AG04450 (cell line): ENCODE measurements around the gene YIPF4. TPM values are rescaled to one million over a fixed set of nuclear protein-coding genes. Genes with fewer than 3 reads are reported as not detected.

Experiments
- CTCF ChIA-PET: fragments of 300-600, 350-600 bp; formaldehyde crosslinking; extraction: SDS; loops from one replicate; lab custom pipeline; 2022; ENCODE audit warnings: antibody characterized with exemption, inconsistent platforms; lab: Charles Lee
- POLR2A ChIA-PET: fragments of 350-600 bp; formaldehyde crosslinking; extraction: SDS; loops from one replicate; lab custom pipeline; 2021; ENCODE audit warnings: antibody characterized with exemption, inconsistent platforms; lab: Yijun Ruan, JAX
- DNase-seq: peaks from one replicate; pipeline ENCODE4 v3.0.0-alpha.2; 2011; ENCODE audit warnings: low read depth, low spot score
- H3K27ac ChIP-seq: one replicate; pipeline ENCODE4 v1.5.1; 2012; ENCODE audit warnings: low read depth, low read length, control low read depth
- H3K27me3 ChIP-seq: one replicate; pipeline ENCODE4 v1.6.0; 2012; ENCODE audit warnings: low read length; ENCODE audit not compliant: control insufficient read depth, insufficient read depth
- H3K4me3 ChIP-seq: 2 replicates; pipeline ENCODE4 v1.5.1; 2011; ENCODE audit warnings: mild to moderate bottlenecking, low read depth, low read length, control low read depth
- H3K9me3 ChIP-seq: 2 replicates; pipeline ENCODE4 v1.5.1; 2012; ENCODE audit warnings: low read length; ENCODE audit not compliant: control insufficient read depth, insufficient read depth
- polyA plus RNA-seq: library from polyadenylated mRNA; depleted of rRNA; stranded (reverse); fragments of >200 nt; gene quantifications from 2 replicates; pipeline ENCODE4 v1.2.3, GENCODE V29; 2011
- TF ChIP-seq, protein P1 (sequence below): IDR thresholded peaks from 2 replicates; pipeline ENCODE4 v1.5.1; 2011; ENCODE audit warnings: low read depth, low read length, control low read depth, inconsistent platforms

The YIPF4 gene
- polyA plus RNA-seq, 1 experiment: 26.0 TPM

DNA sequence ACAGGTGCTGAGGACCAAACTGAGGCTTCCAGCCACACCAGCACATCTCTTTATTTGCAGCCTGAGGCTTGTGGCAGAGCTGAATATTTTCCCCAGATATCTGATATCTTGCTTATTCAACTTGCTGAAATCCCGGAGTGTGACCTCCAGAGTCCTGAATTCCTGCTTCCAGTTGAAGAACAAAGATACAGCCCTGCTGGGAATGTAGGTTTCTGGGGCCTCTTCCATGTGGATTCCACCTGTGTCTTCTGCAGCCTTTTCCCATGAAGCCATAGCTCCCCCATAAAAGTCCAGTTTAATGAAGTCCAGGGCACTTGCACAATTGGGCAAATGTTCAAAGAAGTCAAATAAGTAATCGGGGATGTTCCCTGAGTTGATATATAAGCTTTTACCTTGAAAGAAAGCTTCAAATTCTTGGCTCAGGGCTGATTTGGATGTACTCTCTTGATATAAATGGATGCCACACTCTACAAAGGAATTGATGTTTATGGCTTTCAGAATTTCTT is 27.9 kb upstream of the YIPF4 start:
- no peak for DNase-seq
- TF ChIP-seq, protein P1, sequence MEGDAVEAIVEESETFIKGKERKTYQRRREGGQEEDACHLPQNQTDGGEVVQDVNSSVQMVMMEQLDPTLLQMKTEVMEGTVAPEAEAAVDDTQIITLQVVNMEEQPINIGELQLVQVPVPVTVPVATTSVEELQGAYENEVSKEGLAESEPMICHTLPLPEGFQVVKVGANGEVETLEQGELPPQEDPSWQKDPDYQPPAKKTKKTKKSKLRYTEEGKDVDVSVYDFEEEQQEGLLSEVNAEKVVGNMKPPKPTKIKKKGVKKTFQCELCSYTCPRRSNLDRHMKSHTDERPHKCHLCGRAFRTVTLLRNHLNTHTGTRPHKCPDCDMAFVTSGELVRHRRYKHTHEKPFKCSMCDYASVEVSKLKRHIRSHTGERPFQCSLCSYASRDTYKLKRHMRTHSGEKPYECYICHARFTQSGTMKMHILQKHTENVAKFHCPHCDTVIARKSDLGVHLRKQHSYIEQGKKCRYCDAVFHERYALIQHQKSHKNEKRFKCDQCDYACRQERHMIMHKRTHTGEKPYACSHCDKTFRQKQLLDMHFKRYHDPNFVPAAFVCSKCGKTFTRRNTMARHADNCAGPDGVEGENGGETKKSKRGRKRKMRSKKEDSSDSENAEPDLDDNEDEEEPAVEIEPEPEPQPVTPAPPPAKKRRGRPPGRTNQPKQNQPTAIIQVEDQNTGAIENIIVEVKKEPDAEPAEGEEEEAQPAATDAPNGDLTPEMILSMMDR: no peak
- no peak overlapping the region for H3K4me3 ChIP-seq
- ChIA-PET CTCF (no interaction called here), POLR2A (no interaction called here)
- H3K9me3 ChIP-seq: no peaks in the 10 kb centered on the region
- no peaks in the 10 kb centered on the region for H3K27me3 ChIP-seq
- no peak overlapping the region for H3K27ac ChIP-seq

DNA sequence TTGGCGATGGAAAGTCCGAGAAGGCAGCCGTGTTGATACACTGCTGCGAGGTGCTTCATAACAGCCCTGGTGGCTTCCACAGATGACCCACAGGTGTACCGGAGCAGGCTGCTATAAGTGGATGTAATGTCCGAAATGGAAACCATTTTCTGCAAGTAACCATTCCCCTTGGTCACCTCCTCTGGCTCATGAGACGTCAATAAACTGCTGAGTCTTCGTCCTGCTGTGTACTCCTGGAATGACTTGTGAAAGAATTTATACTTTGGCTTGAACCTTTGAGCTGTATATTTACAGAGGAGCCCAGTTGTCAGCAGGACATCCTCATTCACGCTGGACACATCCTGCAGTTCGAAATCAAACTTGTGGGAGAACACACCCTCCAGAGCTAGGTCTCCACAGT is 27.4 kb upstream of the YIPF4 start:
- TF ChIP-seq, protein P1: no peak
- no peak for DNase-seq
- H3K27me3 ChIP-seq: no peaks in the 10 kb centered on the region
- ChIA-PET POLR2A (no interaction called here), CTCF (no interaction called here)
- H3K4me3 ChIP-seq: no peak overlapping the region
- no peaks in the 10 kb centered on the region for H3K9me3 ChIP-seq
- H3K27ac ChIP-seq: no peak overlapping the region

DNA sequence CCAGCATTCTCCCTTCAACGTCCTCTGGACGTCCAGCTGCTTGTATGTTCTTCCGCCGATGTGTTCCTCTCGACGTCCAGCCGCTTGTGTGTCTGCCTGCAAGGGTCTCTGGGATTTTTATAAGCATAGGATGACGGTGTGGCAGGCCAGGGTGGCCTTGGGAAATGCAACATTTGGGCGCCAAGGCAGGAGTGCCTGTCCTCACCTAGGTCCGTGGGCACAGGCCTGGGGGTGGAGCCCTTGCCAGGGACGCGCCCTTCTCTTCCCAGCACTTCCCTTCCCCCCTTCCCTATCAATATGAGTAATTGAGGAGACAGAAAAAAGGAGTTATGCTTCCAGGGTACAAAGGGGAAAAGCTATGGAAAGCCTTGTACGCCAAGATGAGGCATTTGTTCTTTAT is 19.5 kb upstream of the YIPF4 start:
- ChIA-PET POLR2A (no interaction called here), CTCF (no interaction called here)
- Histone ChIP-seq H3K27ac (no peak overlapping the region), H3K4me3 (no peak overlapping the region), H3K27me3 (no peaks in the 10 kb centered on the region), H3K9me3 (no peaks in the 10 kb centered on the region; the same call in 1 of the 2 replicates)
- TF ChIP-seq, protein P1: no peak
- no peak for DNase-seq

DNA sequence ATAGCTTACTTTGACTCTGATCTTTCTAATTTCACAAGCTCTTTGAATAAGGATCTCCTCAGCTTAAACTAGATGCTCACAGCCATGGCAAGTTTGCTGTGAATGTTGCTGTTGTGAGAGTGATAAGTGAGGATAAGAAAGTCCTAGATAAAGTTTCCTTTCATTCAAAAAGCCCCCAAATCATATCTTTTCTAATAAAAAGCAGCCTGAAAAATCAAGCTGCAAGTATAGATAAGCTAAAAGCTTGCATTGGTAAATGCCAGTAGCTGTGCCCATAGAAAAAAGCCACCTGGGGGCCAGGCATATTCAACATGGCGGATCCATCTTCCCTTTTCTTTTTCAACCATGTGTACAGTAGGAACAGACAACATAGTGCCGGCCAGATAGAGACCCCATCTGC is 17.3 kb upstream of the YIPF4 start:
- Histone ChIP-seq H3K27me3 (no peaks in the 10 kb centered on the region), H3K9me3 (no peaks in the 10 kb centered on the region; the same call in 1 of the 2 replicates), H3K27ac (no peak overlapping the region), H3K4me3 (no peak overlapping the region)
- no peak for DNase-seq
- POLR2A ChIA-PET: no interaction called here
- CTCF ChIA-PET: interaction anchor here (0.7 kb wide), 1 partner anchor 21 kb away, joined by 3 read pairs; no protein-coding TSS in a partner anchor
- TF ChIP-seq, protein P1: no peak

DNA sequence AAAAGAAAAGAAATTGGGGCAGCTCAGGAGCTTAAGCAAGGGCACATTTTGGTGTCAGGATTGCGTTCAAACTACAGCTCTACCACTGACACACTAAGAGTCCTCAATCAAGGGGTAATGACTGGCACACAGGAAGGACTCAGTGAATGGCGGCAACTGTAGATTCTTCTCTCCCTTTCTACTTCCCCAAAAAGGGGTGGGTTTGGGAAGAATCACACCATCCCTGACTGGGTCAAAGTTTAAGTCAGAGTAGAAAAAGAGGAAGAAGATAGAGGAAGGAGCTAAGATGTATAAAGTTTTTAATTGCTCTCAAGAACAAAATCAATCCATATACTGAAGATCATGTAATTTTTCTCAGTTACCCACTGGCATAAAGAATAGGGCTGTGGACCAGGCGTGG is 15.6 kb upstream of the YIPF4 start:
- ChIA-PET CTCF (no interaction called here), POLR2A (no interaction called here)
- Histone ChIP-seq H3K9me3 (no peaks in the 10 kb centered on the region; the same call in 1 of the 2 replicates), H3K4me3 (no peak overlapping the region), H3K27ac (no peak overlapping the region), H3K27me3 (no peaks in the 10 kb centered on the region)
- no peak for DNase-seq
- TF ChIP-seq, protein P1: no peak
